ENCODE measurements around the gene C12orf43.

C12orf43 gene

DNA sequence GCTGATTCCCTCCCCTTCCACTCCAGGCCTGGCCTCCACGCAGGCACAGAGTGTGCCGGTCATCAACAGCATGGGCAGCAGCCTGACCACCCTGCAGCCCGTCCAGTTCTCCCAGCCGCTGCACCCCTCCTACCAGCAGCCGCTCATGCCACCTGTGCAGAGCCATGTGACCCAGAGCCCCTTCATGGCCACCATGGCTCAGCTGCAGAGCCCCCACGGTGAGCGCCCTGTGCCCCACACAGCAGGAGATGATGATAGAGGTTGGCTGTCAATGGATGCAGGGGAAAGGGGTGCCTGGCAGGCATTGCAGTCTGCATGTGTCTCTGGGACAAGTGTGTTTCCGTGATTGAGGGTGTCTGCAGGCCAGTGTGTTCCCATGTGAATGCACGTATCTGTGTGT, 18.8 kb downstream of the C12orf43 start:
- DNase-seq: no peak

- DNase-seq: no peak
Measured at GRCh38 chr12:120996133-120996746, 20.0 kb downstream of the C12orf43 start.

GRCh38 chr12:120994589-120995337, 21.5 kb downstream of the C12orf43 start:
- no peak for DNase-seq

- no peak for DNase-seq
Measured at GRCh38 chr12:120994059-120994458, 22.2 kb downstream of the C12orf43 start.

- no peak for DNase-seq
Measured at GRCh38 chr12:120993496-120993895, 22.8 kb downstream of the C12orf43 start.

GRCh38 chr12:120992989-120993388, 23.3 kb downstream of the C12orf43 start:
- DNase-seq: no peak

DNA sequence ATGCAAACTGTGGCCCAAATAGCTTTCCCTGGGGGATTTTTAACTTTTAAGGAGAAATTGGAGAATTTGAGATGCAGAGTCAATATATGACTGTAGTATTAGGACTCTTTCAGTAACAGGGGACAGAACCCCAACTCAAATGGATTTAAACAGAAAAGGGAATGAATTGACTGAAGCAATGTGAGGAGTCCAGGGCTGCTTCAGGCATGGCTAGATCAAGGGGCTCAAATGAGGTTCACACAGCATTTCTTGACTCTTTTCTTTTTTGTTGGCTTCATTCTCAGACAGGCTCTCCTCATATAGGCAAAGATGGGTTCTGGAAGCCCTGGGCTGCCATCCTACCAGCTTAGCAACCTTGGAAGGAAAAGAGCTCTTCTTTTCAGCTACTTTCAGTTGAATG, 24.3 kb downstream of the C12orf43 start:
- no peak for DNase-seq

DNA sequence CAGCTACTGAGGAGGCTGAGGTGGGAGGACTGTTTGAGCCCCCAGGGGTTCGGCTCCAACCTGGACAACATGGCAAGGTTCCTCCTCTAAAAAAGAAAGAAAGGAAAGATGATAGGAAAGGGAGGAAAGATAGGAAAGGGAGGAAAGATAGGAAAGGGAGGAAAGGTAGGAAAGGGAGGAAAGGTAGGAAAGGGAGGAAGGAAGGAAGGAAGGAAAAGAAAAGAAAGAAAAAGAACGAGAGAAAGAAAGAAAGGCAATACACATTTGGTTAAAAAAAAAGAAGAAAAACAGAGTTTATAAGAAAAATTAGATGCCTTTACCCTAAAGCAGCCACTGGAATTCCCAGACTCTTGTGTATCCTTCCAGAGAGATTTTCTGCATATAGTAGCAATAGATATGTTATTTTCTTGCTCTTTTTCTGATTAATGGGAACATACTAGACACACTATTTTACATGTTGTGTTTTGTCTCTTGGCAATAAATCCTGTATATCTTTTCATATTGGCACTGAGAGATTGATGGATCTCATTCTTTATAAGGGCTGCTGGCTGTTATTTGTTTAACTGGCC, 25.7 kb downstream of the C12orf43 start:
- no peak for DNase-seq

- no peak for DNase-seq
Measured at GRCh38 chr12:120989687-120990086, 26.6 kb downstream of the C12orf43 start.

DNA sequence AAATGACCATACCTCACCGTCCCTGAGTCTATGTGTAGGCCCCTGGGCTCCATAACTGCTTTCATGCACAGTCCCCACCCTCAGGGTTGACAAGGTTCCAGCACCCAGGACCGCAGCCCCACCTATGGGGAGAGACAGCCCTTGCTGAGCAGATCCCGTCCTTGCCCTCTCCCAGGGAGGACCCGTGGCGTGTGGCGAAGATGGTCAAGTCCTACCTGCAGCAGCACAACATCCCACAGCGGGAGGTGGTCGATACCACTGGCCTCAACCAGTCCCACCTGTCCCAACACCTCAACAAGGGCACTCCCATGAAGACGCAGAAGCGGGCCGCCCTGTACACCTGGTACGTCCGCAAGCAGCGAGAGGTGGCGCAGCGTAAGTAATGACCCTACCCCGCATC, 27.6 kb downstream of the C12orf43 start:
- no peak for DNase-seq

DNA sequence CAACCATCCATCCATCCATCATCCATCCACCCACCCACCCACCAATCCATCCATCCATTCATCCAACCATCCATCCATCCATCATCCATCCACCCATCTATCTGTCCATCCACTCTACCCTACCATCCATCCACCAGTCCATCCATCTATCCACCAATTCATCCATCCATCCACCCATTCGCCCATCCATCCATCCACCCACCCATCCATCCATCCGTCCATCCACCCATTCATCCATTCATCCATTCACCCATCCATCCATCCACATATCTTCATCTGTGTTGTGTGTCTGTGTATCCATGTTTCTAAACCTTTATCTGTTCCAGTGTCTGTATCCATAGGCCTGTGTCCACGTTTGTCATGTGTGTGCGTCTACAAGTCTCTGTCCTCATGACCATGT, 28.1 kb downstream of the C12orf43 start:
- DNase-seq: no peak

DNA sequence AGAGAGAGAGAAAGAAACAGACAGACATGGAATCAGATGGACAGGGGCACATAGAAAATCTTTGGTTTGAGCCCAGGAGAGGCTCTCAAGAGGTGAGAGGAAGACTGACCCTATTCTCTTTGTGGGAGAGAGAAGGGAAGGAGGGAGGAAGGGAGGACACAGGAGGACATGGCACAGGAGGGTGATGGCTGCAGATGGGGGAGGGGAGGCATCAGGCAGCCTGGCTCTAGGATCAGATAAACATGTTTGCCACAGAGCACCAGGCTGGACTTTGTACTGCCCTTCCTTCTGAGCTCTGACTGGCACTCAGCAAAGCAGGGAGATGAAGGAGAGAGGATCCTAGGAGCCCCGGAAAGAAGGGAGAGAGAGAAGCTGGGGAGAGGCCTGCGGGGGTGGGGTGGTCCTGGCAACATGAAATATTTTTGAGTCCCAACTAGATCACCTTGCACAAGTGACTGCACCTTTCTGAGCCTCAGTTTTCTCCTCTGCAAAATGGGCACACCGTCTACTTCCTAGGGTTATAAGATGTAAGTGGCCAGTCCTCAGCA, 31.9 kb downstream of the C12orf43 start:
- DNase-seq: no peak

GRCh38 chr12:120983759-120984158, 32.5 kb downstream of the C12orf43 start:
- DNase-seq: no peak

- DNase-seq: no peak
Measured at GRCh38 chr12:120982659-120983058, 33.6 kb downstream of the C12orf43 start.

DNA sequence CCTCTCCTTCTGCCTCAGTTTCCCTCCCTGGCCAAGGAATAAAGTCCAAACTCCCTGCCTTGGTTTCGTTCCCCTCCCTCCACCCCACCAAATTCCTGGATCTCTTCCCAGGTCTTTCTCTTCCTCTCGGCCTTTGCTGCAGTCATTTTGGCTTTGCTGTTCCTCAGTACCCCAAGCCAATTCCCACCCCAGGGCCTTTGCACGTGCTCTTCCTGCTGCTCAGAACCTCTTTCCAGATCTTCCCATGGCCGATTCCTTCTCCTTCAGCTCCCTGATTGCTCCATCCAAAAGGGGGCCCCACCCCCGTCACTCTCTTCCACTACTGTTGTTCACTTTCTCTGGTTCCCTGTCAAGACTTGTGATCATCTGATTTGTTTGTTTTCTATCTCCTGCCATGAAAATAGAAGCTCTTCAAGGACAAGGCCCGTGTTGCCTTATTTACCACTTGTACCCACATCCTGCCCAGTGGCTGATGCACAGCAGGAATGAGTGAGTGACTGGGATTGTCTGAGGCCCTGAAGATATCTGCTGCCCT, 34.8 kb downstream of the C12orf43 start:
- DNase-seq: no peak

- no peak for DNase-seq
Measured at GRCh38 chr12:120980800-120981368, 35.4 kb downstream of the C12orf43 start.

DNA sequence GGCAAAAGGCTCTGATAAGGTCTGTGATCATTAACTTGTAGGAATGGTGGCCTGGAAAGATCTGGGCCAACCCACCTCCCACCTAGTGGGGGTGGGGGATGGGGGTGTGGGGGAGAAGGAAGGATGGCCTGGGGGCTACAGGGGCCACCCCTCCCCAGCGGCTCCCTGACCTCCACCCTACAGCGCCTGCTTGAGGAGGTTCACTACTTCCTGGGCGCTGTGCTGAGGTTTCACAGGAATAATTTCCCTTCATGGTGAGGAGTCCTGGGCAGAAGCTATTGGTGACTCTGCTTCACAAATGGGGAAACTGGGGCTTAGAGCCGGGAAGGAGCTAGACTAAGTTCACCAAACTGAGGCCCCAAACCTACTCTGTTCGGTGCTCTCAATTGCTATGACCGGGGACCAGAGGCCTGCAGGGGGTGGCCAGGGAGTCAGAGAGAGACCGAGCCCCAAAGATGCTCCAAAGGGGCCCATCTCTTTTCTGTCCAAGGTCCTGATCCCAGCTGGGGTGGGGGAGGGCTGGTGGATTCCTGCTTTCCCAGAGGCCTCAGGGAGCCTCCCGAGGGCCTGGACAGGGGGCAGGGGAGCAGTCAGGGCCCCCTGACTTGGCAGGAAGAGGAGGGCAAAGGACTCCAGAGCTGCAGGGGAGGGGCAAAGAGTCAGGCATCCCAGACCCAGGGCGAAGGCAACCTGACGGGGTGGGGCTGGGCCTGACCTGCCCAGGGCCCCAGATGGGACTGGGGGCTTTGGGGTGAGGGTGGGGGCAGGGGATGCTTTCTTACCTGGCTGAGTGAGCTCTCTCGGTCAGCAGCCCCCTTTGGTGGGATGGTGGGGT, 36.2 kb downstream of the C12orf43 start:
- no peak for DNase-seq

DNA sequence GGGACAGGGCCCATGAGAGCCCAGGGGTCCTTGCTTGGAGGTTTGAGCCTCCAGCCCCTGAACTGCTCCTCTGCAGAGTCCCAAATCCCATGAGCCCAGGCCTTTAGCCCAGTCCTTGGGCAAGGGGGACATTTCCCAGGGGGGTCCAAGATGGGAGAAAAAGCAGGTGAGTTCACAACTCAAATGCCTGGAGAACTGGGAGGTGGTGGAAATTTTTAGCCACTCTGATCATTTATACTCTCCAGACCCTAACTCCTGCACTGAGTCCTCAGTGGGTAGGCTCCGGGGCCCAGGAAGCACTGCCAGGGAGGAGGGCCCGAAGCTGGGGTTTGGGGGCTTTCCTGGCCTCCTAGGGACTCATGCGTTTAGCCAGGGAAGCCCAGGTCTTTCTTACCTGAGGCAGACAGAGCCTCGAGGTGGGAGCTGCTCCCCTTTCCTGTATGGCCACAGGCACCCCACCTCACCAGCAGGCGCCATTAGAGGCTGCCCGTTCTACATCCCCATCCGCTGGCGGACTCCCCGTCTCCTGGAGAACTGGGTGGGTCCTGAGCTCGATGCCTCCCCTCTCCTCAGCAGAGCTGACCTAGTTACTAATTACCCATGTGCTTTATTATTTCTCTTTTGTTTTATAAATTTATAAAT, 36.9 kb downstream of the C12orf43 start:
- no peak for DNase-seq

DNA sequence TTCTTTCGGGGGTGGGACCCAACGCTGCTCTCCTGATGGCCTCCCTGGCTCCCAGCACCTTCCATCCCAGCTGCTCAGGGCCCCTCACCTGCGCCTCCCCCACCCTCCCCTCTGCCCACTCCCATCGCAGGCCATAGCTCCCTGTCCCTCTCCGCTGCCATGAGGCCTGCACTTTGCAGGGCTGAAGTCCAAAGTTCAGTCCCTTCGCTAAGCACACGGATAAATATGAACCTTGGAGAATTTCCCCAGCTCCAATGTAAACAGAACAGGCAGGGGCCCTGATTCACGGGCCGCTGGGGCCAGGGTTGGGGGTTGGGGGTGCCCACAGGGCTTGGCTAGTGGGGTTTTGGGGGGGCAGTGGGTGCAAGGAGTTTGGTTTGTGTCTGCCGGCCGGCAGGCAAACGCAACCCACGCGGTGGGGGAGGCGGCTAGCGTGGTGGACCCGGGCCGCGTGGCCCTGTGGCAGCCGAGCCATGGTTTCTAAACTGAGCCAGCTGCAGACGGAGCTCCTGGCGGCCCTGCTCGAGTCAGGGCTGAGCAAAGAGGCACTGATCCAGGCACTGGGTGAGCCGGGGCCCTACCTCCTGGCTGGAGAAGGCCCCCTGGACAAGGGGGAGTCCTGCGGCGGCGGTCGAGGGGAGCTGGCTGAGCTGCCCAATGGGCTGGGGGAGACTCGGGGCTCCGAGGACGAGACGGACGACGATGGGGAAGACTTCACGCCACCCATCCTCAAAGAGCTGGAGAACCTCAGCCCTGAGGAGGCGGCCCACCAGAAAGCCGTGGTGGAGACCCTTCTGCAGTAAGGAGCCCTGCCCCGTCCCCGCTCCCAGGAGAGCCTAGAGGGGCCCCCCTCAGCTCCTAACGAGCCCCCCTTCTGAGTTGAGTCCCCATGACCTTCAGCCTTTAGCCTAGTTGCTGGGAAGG, 37.7 kb downstream of the C12orf43 start, which contains the start of gene HNF1A:
Gene HNF1A (plus strand): TSS at position 248 of the 924 bp plus-strand sequence. CDS start 226 bp downstream, at position 474.
- no peak for DNase-seq

DNA sequence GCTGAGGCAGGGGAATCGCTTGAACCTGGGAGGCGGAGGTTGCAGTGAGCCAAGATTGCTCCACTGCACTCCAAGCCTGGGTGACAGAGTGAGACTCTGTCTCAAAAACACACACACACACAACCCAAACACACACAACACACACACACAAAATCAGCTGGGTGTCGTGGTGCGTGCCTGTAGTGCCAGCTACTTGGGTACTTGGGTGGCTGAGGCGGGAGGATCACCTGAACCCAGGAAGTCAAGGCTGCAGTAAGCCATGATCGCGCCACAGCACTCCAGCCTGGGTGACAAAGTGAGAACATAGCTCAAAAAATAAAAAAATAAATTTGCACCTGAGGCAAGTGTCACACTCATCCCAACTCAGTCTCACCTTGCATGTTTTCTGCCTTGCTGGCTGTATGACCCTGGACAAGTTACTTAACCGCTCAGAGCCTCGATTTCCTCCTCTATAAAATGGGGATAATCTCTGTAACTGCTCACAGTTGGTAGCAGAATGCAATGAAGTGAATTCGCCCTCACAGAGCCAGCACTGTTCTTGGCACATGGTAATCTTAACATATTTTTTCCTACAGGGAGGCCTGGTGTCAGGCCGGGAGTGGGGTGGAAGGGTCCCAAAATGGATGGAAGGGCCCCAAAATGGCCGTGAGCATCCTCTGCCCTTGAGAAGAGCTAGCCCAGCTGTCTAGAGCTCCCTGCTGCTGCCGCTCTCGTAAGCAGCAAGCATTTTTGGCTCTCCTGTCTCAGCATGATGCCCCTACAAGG, 38.6 kb downstream of the C12orf43 start:
- no peak for DNase-seq
